Glutamatergic neuron (in vitro differentiated cells): ENCODE measurements around the gene NUP62. TPM values are rescaled to one million over a fixed set of nuclear protein-coding genes. Genes with fewer than 3 reads are reported as not detected.
A peak's percentile ranks its signal among the peaks of the same experiment; 100 is the strongest.

Source experiments
- DNase-seq: peaks from one replicate; pipeline ENCODE4 v3.0.0; 2022
- H3K27ac Mint-ChIP-seq: one replicate; pipeline ENCODE4 v1.8.0; 2020; ENCODE audit warnings: mild to moderate bottlenecking, mixed read lengths, inconsistent platforms; ENCODE audit not compliant: unreplicated experiment
- H3K27me3 Mint-ChIP-seq: one replicate; pipeline ENCODE4 v1.8.0; 2020; ENCODE audit warnings: mild to moderate bottlenecking, moderate library complexity, mixed read lengths, inconsistent platforms; ENCODE audit not compliant: unreplicated experiment
- H3K36me3 Mint-ChIP-seq: one replicate; pipeline ENCODE4 v1.8.0; 2020; ENCODE audit warnings: mild to moderate bottlenecking, mixed read lengths, inconsistent platforms; ENCODE audit not compliant: unreplicated experiment
- H3K4me1 Mint-ChIP-seq: one replicate; pipeline ENCODE4 v1.8.0; 2020; ENCODE audit warnings: mild to moderate bottlenecking, low read depth, mixed read lengths, inconsistent platforms; ENCODE audit not compliant: unreplicated experiment
- H3K4me3 Mint-ChIP-seq: one replicate; pipeline ENCODE4 v1.8.0; 2020; ENCODE audit warnings: mild to moderate bottlenecking, mixed read lengths, inconsistent platforms; ENCODE audit not compliant: unreplicated experiment
- H3K9me3 Mint-ChIP-seq: one replicate; pipeline ENCODE4 v1.8.0; 2020; ENCODE audit warnings: mild to moderate bottlenecking, moderate library complexity, mixed read lengths, inconsistent platforms; ENCODE audit not compliant: unreplicated experiment
- total RNA-seq: library from RNA; stranded (reverse); fragmentation: NEBNext Ultra II Directional; extraction: Animal tissue kit (Norgen Biotek cat#: 25700); gene quantifications from one replicate; pipeline ENCODE4 v1.2.1, GENCODE V29; 2021; ENCODE audit not compliant: unreplicated experiment
- TF ChIP-seq, protein P1 (sequence below): fragments of 200-600 bp; sonication (generic); IDR thresholded peaks from one replicate; pipeline ENCODE4 v1.5.0; 2021; ENCODE audit not compliant: partially characterized antibody, unreplicated experiment

Gene NUP62
- total RNA-seq, 1 donor from 2014 or later = 65.4 TPM

DNA sequence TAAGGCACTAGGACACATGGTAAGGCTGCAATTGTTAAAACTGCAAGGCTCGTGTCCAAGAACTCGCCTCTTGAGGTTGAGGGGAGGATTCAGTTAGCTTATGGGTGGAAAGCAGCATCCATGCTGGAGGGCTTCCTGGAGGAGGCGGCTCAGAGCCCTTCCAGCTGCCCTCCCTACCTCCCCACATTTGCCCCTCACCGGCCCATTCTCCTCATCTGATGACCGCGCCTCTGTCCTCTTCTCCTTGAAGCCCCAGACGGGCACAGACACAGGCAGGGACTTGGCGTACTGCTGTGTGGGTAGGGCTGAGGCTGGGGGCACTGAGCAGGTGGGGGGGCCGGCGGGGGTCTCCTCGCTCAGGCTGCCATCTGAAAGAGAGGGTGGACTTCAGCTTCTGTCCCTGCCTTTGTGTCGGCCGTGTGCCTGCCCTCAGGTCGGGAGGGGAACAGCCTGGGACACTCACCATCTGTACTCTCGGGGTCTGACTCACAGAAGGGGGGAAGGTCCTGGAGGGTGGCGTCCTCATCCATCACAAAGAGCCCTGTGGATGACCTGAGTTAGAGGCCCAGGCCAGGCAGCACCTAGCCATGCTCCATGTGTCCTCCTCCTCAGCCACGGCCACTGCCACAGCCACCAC, 57.8 kb downstream of the NUP62 start:
- Mint-ChIP-seq H3K36me3 (no peaks in the 10 kb centered on the region), H3K27ac (peak overlapping the region; percentile 85), H3K4me3 (peak overlapping the region; percentile 57), H3K27me3 (peaks cover 15% of the 10 kb centered on the region), H3K4me1 (peaks cover 17% of the 10 kb centered on the region), H3K9me3 (peaks cover 12% of the 10 kb centered on the region)
- DNase-seq = no peak
- TF ChIP-seq, protein P1, sequence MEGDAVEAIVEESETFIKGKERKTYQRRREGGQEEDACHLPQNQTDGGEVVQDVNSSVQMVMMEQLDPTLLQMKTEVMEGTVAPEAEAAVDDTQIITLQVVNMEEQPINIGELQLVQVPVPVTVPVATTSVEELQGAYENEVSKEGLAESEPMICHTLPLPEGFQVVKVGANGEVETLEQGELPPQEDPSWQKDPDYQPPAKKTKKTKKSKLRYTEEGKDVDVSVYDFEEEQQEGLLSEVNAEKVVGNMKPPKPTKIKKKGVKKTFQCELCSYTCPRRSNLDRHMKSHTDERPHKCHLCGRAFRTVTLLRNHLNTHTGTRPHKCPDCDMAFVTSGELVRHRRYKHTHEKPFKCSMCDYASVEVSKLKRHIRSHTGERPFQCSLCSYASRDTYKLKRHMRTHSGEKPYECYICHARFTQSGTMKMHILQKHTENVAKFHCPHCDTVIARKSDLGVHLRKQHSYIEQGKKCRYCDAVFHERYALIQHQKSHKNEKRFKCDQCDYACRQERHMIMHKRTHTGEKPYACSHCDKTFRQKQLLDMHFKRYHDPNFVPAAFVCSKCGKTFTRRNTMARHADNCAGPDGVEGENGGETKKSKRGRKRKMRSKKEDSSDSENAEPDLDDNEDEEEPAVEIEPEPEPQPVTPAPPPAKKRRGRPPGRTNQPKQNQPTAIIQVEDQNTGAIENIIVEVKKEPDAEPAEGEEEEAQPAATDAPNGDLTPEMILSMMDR = no peak

DNA sequence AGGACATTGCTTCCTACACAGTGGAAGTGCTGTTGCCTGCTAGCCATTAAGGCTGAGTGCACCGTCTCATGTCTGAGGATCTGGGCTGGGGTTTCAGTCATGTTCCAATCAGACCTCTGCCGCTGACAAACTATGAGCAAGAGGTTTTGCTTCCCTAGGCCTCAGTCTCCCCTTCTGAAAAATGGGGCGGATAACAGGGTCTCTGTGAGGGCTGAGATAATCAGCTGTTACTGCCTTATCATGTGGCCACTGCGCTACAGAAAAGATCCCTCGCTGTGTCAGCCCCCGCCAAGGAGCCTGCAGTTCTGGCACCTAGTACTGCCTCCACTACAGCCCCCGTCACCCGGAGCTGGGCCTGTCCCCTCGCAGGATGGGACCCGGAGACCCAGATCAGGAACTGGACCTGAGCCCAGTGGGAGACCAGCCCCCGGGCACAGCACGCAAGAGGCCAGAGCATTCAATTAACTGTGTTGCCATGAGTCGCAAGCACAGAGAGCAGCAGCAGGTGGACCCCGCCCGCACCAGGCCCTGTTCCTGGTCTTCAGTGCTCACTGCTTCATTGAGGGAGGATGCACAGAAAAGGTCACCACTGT, 58.9 kb downstream of the NUP62 start:
- H3K36me3 Mint-ChIP-seq = no peaks in the 10 kb centered on the region
- peak overlapping the region; percentile 96 for H3K27ac Mint-ChIP-seq
- no peak overlapping the region for H3K4me3 Mint-ChIP-seq
- H3K9me3 Mint-ChIP-seq = peaks cover 11% of the 10 kb centered on the region
- DNase-seq = no peak
- H3K27me3 Mint-ChIP-seq = peaks cover 13% of the 10 kb centered on the region
- peaks cover 18% of the 10 kb centered on the region for H3K4me1 Mint-ChIP-seq
- TF ChIP-seq, protein P1 = no peak

DNA sequence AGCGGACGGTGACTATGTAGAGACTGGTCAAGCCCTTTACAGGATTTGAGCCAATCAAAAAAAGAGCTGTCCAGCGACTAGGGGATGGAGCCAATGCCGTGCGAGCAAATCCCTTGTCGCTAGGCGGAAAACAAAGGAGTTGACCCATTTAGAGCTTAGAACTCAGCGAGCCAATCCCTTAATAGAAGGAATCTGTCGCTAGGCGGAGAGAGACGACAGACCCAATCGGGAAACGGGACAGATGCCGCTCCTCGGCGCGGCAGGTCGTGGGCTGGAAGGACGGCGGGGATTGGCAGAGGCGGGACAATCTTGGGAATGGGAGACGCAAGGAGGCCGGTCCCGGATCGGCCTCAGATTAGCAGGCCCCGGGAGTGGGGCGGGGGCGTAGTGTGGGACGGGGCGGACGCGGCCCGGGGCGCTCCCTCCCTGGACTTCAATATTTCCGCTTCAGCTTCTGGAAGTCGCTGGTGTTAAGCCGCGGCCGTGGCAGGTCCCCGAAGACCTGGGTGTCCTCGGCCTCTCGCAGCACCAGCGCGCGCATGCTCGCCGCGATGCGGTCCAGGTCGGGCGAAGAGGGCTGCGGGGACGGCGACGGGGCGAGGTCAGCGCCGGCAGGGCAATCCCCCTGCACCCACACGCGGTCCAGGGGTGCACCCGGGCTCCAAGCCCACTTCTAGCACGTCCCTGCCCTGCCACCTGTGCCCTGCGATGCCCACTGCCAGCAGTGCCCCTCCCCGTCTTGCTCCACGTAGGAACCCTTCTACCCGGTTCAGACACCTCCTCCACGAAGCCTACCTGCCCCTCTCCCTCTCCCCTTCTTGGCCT, 59.6 kb downstream of the NUP62 start:
- Mint-ChIP-seq H3K4me1 (peaks cover 16% of the 10 kb centered on the region), H3K27me3 (peaks cover 14% of the 10 kb centered on the region), H3K9me3 (peaks cover 13% of the 10 kb centered on the region), H3K27ac (peak overlapping the region; percentile 96), H3K4me3 (no peak overlapping the region), H3K36me3 (no peaks in the 10 kb centered on the region)
- peak; percentile 93 for DNase-seq
- TF ChIP-seq, protein P1 = peak; percentile 25

DNA sequence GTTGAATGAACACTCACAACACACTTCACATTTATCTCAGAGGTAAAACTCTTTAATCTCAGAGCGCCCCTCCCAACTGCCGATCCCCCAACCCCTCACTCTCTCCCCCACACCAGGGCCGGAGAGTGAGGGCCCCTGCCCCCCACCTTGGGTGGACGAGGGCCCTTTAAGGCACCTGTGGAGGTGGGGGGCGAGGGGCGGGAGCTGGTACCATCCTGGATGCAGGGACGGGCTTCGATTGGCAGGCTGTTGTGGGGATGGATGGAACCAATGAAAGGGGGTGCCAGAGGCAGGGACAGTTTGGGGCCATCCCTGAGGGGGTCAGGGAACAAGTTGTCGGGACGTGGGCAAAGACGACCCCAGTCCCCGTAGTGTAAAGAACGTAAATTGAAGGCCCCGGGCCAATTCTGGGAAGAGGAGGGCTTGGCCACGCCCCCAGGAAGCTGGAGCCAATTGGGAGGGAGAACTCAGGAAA, 60.3 kb downstream of the NUP62 start:
- no peak overlapping the region for H3K4me3 Mint-ChIP-seq
- TF ChIP-seq, protein P1 = no peak
- peak overlapping the region; percentile 66 for H3K27ac Mint-ChIP-seq
- H3K27me3 Mint-ChIP-seq = peaks cover 14% of the 10 kb centered on the region
- peaks cover 19% of the 10 kb centered on the region for H3K9me3 Mint-ChIP-seq
- DNase-seq = peak; percentile 87
- H3K4me1 Mint-ChIP-seq = peaks cover 16% of the 10 kb centered on the region
- no peaks in the 10 kb centered on the region for H3K36me3 Mint-ChIP-seq
